AG04450 (cell line): ENCODE data around the gene FLACC1. TPM values are rescaled to one million over a fixed set of nuclear protein-coding genes. Genes with fewer than 3 reads are reported as not detected.

Source experiments
- CTCF ChIA-PET: fragments of 300-600, 350-600 bp; formaldehyde crosslinking; extraction: SDS; loops from one replicate; lab custom pipeline; 2022; ENCODE audit warnings: antibody characterized with exemption, inconsistent platforms; lab: Charles Lee
- POLR2A ChIA-PET: fragments of 350-600 bp; formaldehyde crosslinking; extraction: SDS; loops from one replicate; lab custom pipeline; 2021; ENCODE audit warnings: antibody characterized with exemption, inconsistent platforms; lab: Yijun Ruan, JAX
- DNase-seq: peaks from one replicate; pipeline ENCODE4 v3.0.0-alpha.2; 2011; ENCODE audit warnings: low read depth, low spot score
- H3K27ac ChIP-seq: one replicate; pipeline ENCODE4 v1.5.1; 2012; ENCODE audit warnings: low read depth, low read length, control low read depth
- H3K27me3 ChIP-seq: one replicate; pipeline ENCODE4 v1.6.0; 2012; ENCODE audit warnings: low read length; ENCODE audit not compliant: control insufficient read depth, insufficient read depth
- H3K4me3 ChIP-seq: 2 replicates; pipeline ENCODE4 v1.5.1; 2011; ENCODE audit warnings: mild to moderate bottlenecking, low read depth, low read length, control low read depth
- H3K9me3 ChIP-seq: 2 replicates; pipeline ENCODE4 v1.5.1; 2012; ENCODE audit warnings: low read length; ENCODE audit not compliant: control insufficient read depth, insufficient read depth
- CTCF ChIP-seq: IDR thresholded peaks from 2 replicates; pipeline ENCODE4 v1.5.1; 2011; ENCODE audit warnings: low read depth, low read length, control low read depth, inconsistent platforms
- polyA plus RNA-seq: library from polyadenylated mRNA; depleted of rRNA; stranded (reverse); fragments of >200 nt; gene quantifications from 2 replicates; pipeline ENCODE4 v1.2.3, GENCODE V29; 2011

FLACC1 gene
- polyA plus RNA-seq, 1 experiment: 1.1 TPM

- DNase-seq: no peak
- no peak overlapping the region for H3K4me3 ChIP-seq
- H3K27ac ChIP-seq: no peak overlapping the region
- POLR2A ChIA-PET: no interaction called here
- no peak for TF ChIP-seq CTCF
- H3K9me3 ChIP-seq: no peaks in the 10 kb centered on the region
- CTCF ChIA-PET: no interaction called here
- H3K27me3 ChIP-seq: no peaks in the 10 kb centered on the region
Observed at GRCh38 chr2:201267278-201268030, 89.7 kb downstream of the FLACC1 start.

GRCh38 chr2:201266629-201267028 lies 90.5 kb downstream of the FLACC1 start:
- no peak overlapping the region for H3K4me3 ChIP-seq
- no peaks in the 10 kb centered on the region for H3K27me3 ChIP-seq
- CTCF ChIA-PET: no interaction called here
- no peak for DNase-seq
- H3K27ac ChIP-seq: no peak overlapping the region
- POLR2A ChIA-PET: no interaction called here
- no peak for TF ChIP-seq CTCF
- H3K9me3 ChIP-seq: no peaks in the 10 kb centered on the region

- no peak for TF ChIP-seq CTCF
- CTCF ChIA-PET: interaction anchor here (2.1 kb wide), 1 partner anchor 32 kb away, joined by 8 read pairs; no protein-coding TSS in a partner anchor
- POLR2A ChIA-PET: interaction anchor here (0.6 kb wide), 1 partner anchor 455 kb away, joined by 3 read pairs; no protein-coding TSS in a partner anchor
Observed at GRCh38 chr2:201264472-201265173, 92.5 kb downstream of the FLACC1 start.

GRCh38 chr2:201263779-201264178 lies 93.4 kb downstream of the FLACC1 start:
- no peak for TF ChIP-seq CTCF
- no peak overlapping the region for H3K27ac ChIP-seq
- CTCF ChIA-PET: interaction anchor here (2.1 kb wide), 1 partner anchor 31 kb away, joined by 8 read pairs; no protein-coding TSS in a partner anchor
- H3K9me3 ChIP-seq: 0 out of 2 replicates have a peak, but pooled peaks cover 2% of the 10 kb centered on the region
- no peak for DNase-seq
- POLR2A ChIA-PET: no interaction called here
- no peaks in the 10 kb centered on the region for H3K27me3 ChIP-seq
- no peak overlapping the region for H3K4me3 ChIP-seq

More at GRCh38 chr2:201264472-201265173, 92.5 kb downstream of the FLACC1 start:
- no peak for DNase-seq
- H3K27me3 ChIP-seq: no peaks in the 10 kb centered on the region
- 0 out of 2 replicates have a peak, but pooled peaks cover 2% of the 10 kb centered on the region for H3K9me3 ChIP-seq
- H3K27ac ChIP-seq: no peak overlapping the region
- no peak overlapping the region for H3K4me3 ChIP-seq
